HG03469 (cell line): ENCODE data around the gene ETNK2.

Source experiments
- ATAC-seq: cut with Tn5 transposase; IDR thresholded peaks from one replicate; pipeline ENCODE4 v1.9.1; 2021; ENCODE audit warnings: mild to moderate bottlenecking, moderate library complexity, moderate number of reproducible peaks; ENCODE audit not compliant: unreplicated experiment

The ETNK2 gene

GRCh38 chr1:204151552-204152309 lies at the start of gene ETNK2:
ETNK2 (minus strand) TSS chr1:204152044; CDS start chr1:204151852, 192 bp downstream.
- ATAC-seq, result no peak

DNA sequence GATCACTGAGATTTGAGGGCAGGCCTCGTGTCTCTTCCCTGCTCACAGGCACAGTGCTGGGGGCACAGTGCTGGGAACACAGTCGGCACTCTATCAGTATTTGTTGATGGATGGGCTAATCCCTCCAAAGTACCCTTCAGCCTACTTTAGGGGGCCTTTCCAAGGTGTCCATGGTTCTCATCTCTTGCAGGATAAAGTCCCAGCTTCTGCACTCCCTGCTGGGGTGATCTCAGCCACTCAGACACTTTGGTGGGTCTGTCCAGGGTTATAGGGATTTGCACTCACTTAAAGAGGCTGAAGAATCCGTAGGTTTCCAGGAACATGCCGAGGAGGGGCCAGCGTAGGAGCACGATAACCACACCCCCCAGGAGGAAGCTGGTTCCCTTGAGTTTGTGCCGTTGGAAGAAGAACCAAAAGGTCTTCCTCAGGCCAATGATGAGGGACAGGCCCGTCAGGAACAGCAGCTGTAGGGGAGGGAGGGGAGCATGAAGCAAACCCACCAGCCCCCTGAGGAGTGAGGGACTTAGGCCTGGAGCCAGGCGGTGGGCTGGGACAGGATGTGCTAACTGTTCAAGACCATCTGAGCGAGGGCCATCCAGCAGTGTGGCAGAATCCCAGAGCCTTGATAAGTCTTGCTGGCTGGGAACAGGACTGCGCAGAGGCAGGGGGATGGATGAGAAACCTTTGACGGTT lies 49.6 kb upstream of the ETNK2 start:
- no peak for ATAC-seq

- no peak for ATAC-seq
Measured at GRCh38 chr1:204199579-204199978, 47.7 kb upstream of the ETNK2 start.

GRCh38 chr1:204198348-204199340 lies 46.8 kb upstream of the ETNK2 start:
- no peak for ATAC-seq

DNA sequence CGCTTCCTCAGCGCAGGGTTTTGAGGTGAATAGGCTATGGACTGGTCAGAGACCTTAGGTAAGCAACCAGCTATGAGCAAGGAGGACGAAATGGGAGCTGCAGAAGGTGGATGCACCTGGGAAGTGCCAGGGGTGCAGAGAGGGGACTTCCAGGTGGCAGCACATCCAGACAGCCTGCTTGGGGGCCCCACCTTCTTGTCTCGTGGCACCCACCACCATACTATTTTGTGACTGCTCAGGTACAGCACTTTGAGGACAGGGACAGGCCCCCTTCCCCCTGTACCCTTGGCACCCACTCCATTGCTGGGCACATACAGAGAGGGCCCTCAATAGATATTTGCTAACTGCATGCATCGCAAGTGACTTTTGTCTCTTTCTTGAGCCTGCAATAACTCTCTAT lies 45.2 kb upstream of the ETNK2 start:
- ATAC-seq, result no peak

GRCh38 chr1:204196068-204196795 lies 44.4 kb upstream of the ETNK2 start, which contains the start of gene KISS1:
KISS1 (minus strand) TSS chr1:204196491; CDS start chr1:204192876, 3,615 bp downstream.
- ATAC-seq, result no peak

- ATAC-seq, result no peak
Measured at GRCh38 chr1:204194771-204195170, 42.9 kb upstream of the ETNK2 start.

- no peak for ATAC-seq
Measured at GRCh38 chr1:204194080-204194479, 42.2 kb upstream of the ETNK2 start.

DNA sequence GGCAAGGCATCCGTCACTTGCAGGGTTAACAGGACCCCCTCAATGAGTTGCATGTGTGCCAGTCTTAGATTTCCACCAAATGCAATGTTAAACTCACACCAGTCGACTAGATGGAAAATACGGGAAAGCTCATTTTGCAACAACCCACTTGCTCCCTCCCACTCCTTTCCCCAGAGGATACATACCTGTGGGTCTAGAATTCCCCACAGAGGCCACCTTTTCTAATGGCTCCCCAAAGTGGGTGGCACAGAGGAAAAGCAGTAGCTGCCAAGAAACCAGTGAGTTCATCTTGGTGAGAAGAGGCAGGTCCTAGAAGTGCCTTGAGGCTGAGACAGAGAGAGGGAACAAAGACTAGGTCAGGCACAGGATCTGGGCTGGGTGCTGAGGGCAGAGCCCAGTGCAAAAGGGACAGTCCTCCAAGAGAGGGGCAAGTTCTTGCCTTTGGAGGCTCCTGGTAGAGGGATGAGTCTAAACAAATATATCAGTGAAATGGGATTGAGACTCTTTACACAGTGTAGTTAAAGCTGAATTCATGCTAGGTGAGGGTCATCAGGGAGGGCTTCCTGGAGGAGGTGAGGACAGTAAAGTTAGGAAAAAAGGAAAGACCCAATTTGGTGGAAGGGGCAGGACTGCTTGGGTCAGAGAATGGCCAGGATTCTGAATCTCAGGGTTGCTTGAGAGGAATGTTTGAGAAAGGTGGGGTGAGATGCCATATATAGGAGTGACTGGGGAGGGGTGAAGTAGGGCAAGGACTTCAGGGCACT lies 40.9 kb upstream of the ETNK2 start:
- ATAC-seq, result no peak

DNA sequence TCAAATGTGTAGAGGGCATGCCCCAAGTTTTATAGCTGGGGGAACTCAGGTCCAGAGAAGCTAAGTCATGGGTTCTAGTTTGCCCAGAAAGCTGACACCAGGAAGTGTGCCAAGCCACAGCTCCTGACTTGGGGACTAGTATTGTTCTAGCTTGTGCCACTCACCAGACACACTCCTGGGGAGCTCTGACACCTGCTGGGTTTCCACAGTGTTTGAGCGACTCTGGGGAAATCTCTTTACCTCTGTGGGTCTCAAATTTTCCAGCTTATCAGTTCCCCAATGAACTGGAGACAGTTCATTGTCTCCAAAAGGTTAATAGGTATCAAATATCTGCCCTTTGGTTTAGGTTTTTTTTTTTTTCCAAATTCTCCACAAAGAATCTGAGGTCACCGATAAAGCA lies 40.2 kb upstream of the ETNK2 start:
- no peak for ATAC-seq

GRCh38 chr1:204191456-204191855 lies 39.6 kb upstream of the ETNK2 start:
- ATAC-seq, result no peak

DNA sequence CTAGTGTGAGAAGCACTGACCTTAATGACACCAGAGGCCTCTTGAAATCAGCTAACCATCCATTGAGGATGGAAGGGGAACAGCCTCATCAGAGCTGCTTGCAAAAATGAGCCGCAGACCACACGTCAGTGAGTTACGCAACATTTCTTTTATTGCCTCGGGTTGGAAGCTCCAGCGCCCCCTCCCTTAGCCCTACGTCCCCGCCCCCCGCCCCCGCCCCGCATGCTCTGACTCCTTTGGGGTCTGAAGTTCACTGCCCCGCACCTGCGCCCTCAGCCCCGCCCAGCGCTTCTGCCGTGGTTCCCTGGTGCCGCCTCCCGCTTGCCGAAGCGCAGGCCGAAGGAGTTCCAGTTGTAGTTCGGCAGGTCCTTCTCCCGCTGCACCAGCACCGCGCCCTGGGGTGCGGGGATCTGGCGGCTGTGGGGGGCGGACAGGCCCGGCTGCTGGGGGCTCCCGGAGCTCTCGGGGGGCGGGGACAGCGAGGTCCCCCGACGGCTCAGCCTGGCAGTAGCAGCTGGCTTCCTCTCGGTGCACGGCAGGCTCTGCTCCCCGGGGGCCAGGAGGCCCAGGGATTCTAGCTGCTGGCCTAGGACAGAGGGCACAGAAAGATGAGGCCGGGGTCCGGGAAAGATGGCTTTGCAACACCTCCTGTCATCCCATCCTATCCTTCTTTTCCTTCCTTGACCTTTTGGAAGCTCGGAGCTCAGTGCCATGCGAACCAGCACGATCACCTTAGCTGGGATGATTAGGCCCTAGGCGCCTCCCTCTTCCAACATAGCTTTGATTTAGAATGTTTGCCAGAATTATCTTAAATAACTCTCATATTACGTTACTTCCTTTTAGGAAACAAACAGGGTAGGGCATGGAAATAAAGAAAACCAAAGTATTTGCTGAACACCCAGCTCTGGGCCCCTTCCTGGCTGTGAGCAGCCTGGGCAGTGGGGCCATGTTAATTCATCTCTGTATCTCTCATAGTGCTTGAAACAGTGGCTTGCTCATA lies 38.7 kb upstream of the ETNK2 start:
- ATAC-seq, result no peak

GRCh38 chr1:204188959-204189639 lies 37.3 kb upstream of the ETNK2 start:
- ATAC-seq, result no peak

DNA sequence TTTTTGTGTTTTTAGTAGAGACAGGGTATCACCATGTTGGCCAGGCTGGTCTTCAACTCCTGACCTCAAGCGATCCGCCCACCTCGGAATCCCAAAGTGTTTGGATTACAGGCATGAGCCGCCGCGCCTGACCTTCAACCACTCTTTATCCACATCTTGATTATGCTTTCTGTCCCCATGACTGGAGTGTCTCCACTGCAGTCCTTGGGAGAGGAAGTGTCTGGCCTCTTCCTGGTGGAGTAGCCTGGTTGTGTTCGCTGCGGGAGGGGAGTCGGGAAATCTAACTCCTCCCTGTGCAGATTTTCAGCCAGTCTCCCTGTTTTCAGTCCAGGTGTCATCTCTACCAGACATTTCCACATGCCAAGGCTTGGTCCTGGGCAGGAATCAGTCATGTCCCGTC lies 34.8 kb upstream of the ETNK2 start:
- no peak for ATAC-seq

- no peak for ATAC-seq
Measured at GRCh38 chr1:204181116-204181515, 29.3 kb upstream of the ETNK2 start.

GRCh38 chr1:204180133-204180532 lies 28.3 kb upstream of the ETNK2 start:
- no peak for ATAC-seq

DNA sequence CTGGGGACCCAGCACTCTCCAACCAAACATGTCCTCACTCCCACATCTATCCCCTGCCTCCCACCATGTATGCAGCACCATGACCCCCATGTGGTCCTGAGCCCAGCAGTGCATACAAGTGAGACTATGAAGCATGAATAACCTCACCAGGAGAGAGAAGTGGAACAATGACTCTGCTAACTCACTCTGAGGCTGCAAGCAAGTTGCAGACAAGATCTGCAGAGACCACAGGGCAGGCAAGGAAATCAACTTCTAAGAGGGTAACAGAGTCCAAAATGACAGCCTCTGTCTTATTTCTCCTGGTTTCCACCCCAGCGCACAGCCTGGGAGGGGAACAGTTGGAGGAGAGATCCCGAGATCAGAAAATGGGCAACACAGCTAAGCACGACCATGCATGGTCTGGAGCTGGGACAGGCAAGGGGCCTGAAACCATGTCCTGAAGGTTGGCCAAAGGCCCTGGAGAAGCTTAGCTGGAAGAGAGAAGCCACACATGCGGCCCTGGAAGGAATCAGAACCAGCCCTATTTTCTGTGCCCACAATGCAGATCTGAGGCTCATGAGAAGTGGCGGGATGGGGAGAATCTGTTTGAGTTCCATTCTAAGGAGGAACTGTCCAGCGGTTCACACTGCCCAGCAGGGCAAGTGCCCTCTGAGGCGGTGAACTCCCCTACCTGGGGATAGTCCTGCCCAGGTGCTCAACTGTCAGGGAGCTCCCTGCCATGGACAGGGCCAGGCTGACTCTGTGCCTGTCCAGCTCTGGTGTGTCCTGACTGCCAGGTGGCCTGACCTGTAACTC lies 26.8 kb upstream of the ETNK2 start:
- ATAC-seq, result no peak
